HEK293 (cell line): ENCODE data around the gene SPARC.

Experiments
- CTCF ChIP-seq: fragments of 450-650 bp; formaldehyde crosslinking; IDR thresholded peaks from 2 replicates; pipeline ENCODE4 v1.5.1; 2016; ENCODE audit warnings: missing biosample characterization, missing genetic modification characterization
- OSR2 ChIP-seq: fragments of 450-650 bp; formaldehyde crosslinking; IDR thresholded peaks from 2 replicates; pipeline ENCODE4 v1.5.1; 2016; ENCODE audit warnings: missing biosample characterization, missing genetic modification characterization
- PATZ1 ChIP-seq: fragments of 450-650 bp; formaldehyde crosslinking; IDR thresholded peaks from 2 replicates; pipeline ENCODE4 v1.5.1; 2016; ENCODE audit warnings: missing biosample characterization, missing genetic modification characterization
- PRDM2 ChIP-seq: fragments of 450-650 bp; formaldehyde crosslinking; IDR thresholded peaks from 2 replicates; pipeline ENCODE4 v1.5.1; 2016; ENCODE audit warnings: missing biosample characterization, missing genetic modification characterization, borderline replicate concordance
- RBAK ChIP-seq: fragments of 450-650 bp; formaldehyde crosslinking; IDR thresholded peaks from 2 replicates; pipeline ENCODE4 v1.5.1; 2016; ENCODE audit warnings: missing biosample characterization, missing genetic modification characterization
- REST ChIP-seq: fragments of 450-650 bp; formaldehyde crosslinking; IDR thresholded peaks from 2 replicates; pipeline ENCODE4 v1.5.1; 2016; ENCODE audit warnings: missing biosample characterization, missing genetic modification characterization
- SCRT2 ChIP-seq: fragments of 450-650 bp; formaldehyde crosslinking; IDR thresholded peaks from 2 replicates; pipeline ENCODE4 v1.5.1; 2016; ENCODE audit warnings: missing biosample characterization, missing genetic modification characterization
- ZNF121 ChIP-seq: fragments of 450-650 bp; formaldehyde crosslinking; IDR thresholded peaks from 2 replicates; pipeline ENCODE4 v1.5.1; 2016; ENCODE audit warnings: missing biosample characterization, missing genetic modification characterization
- ZNF239 ChIP-seq: fragments of 450-650 bp; formaldehyde crosslinking; IDR thresholded peaks from 2 replicates; pipeline ENCODE4 v1.5.1; 2016; ENCODE audit warnings: missing biosample characterization, missing genetic modification characterization
- ZNF335 ChIP-seq: fragments of 450-650 bp; formaldehyde crosslinking; conservative IDR thresholded peaks from 2 replicates; pipeline ENCODE4 v1.5.1; 2016; ENCODE audit warnings: missing biosample characterization, missing genetic modification characterization
- ZNF404 ChIP-seq: fragments of 450-650 bp; formaldehyde crosslinking; IDR thresholded peaks from 2 replicates; pipeline ENCODE4 v1.5.1; 2017; ENCODE audit warnings: missing biosample characterization, missing genetic modification characterization
- ZNF561 ChIP-seq: fragments of 450-650 bp; IDR thresholded peaks from 2 replicates; pipeline ENCODE4 v1.5.1; 2018; ENCODE audit warnings: missing biosample characterization, missing genetic modification characterization, borderline replicate concordance
- ZNF704 ChIP-seq: fragments of 450-650 bp; formaldehyde crosslinking; IDR thresholded peaks from 2 replicates; pipeline ENCODE4 v1.5.1; 2016; ENCODE audit warnings: missing biosample characterization, missing genetic modification characterization

DNA sequence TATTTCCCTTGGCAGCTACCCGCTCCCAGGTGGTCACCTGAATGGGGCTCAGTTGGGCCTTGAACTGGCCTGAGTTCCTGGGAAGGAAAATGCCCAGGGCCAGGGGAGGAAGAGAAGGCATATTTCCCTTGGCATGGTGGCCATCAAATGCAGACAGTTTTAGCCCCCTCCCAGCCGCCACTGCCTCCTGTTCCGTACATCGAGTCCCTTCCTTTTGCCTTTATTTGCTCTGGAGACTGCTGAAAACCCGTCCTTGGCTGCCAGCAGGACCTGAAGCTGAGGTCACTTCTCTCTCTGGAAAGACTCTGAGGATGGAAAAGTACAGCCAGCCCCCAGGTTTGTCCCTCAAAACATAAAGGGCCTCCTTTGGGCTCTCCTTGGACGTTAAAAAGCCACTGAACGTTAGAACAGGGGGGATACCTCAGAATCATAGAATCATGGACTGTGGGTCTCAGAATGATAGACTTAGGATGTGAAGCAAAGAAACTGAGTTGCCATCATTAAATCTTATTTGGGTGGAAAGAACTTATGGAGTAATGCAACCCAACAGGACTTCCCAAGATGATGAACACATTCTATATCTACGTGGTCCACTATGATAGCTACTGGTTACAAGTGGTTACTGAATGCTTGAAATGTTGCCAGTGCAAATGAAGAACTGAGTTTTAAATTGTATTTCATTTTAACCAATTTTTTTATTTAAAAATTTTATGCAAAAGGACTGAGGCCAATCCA lies 7.1 kb downstream of the SPARC start:
- TF ChIP-seq PRDM2, result no peak
- TF ChIP-seq ZNF121, result no peak
- TF ChIP-seq REST (tag by site-specific recombination), result no peak
- TF ChIP-seq PATZ1 (tag by site-specific recombination), result no peak
- TF ChIP-seq CTCF (tag by site-specific recombination), result no peak
- TF ChIP-seq ZNF561 (tag by site-specific recombination), result no peak
- no peak for TF ChIP-seq SCRT2
- no peak for TF ChIP-seq ZNF335 (tag by site-specific recombination)
- no peak for TF ChIP-seq RBAK (tag by site-specific recombination)
- no peak for TF ChIP-seq ZNF704 (tag by site-specific recombination)
- no peak for TF ChIP-seq ZNF239
- TF ChIP-seq ZNF404 (tag by site-specific recombination), result no peak
- no peak for TF ChIP-seq OSR2 (tag by site-specific recombination)
